HepG2 (cell line): ENCODE data around the gene LMTK2. TPM values are rescaled to one million over a fixed set of nuclear protein-coding genes. Genes with fewer than 3 reads are reported as not detected.

Experiments
- ATAC-seq: fragments of 200-7000 bp; cut with Tn5 transposase; 3 replicates; pipeline ENCODE4 v1.9.1; 2020; ENCODE audit warnings: mild to moderate bottlenecking, moderate library complexity
- BruUV-seq: library from RNA; stranded (reverse); fragments of 400-500 nt; replicated peaks from 2 replicates; lab custom pipeline; 2021; lab: Mats Ljungman, UMichigan
- CTCF ChIA-PET: fragments of 300-600 bp; formaldehyde crosslinking; extraction: SDS; loops from one replicate; lab custom pipeline; 2021; ENCODE audit warnings: low total read pairs, inconsistent platforms, low intra/inter-chr PET ratio; lab: Yijun Ruan, JAX
- POLR2A ChIA-PET: fragments of 350-600 bp; sonication (Branson Sonifier 250); formaldehyde crosslinking; loops from one replicate; lab custom pipeline; 2020; ENCODE audit warnings: antibody characterized with exemption, inconsistent platforms; lab: Yijun Ruan, JAX
- DNase-seq: peaks from one replicate; pipeline ENCODE4 v3.0.0-alpha.2; 2015; ENCODE audit warnings: low spot score
- FAIRE-seq: peaks from 3 replicates; lab custom pipeline; 2011; peaks lifted over from hg19 to GRCh38; lab: Jason Lieb, UNC
- H2AFZ ChIP-seq: one replicate; pipeline ENCODE4 v1.6.1; 2011; ENCODE audit warnings: low read length, inconsistent platforms
- H3K27ac ChIP-seq: fragments of 300-600 bp; 3 replicates; pipeline ENCODE4 v1.8.0; 2011; ENCODE audit warnings: mixed run types, mild to moderate bottlenecking, mixed read lengths, low read length, inconsistent platforms; ENCODE audit not compliant: insufficient read depth; ENCODE audit errors: extremely low read length
- H3K27me3 ChIP-seq, 2 experiments: fragments of 200-600 bp in 1 of 2; 2 replicates in 1 of 2; 3 replicates in 1 of 2; pipeline versions ENCODE4 v1.6.0 to v1.8.0; 2011; ENCODE audit warnings: low read length in 2 of 2, mild to moderate bottlenecking in 2 of 2, moderate library complexity in 2 of 2, inconsistent platforms in 1 of 2; ENCODE audit not compliant: insufficient read depth in 2 of 2, control insufficient read depth in 1 of 2
- H3K36me3 ChIP-seq, 2 experiments: fragments of 200-600 bp in 1 of 2; replicated peaks in 1 of 2; 2 replicates in 1 of 2; 3 replicates in 1 of 2; pipeline versions ENCODE4 v1.5.1 to v1.8.0; 2011; ENCODE audit warnings: low read length in 2 of 2, inconsistent platforms in 1 of 2; ENCODE audit not compliant: insufficient read depth in 2 of 2, control insufficient read depth in 1 of 2
- H3K4me1 ChIP-seq: 2 replicates; pipeline ENCODE4 v1.5.1; 2012; ENCODE audit warnings: low read length, inconsistent platforms; ENCODE audit not compliant: insufficient read depth
- H3K4me2 ChIP-seq: 2 replicates; pipeline ENCODE4 v1.6.0; 2011; ENCODE audit warnings: low read depth, low read length, inconsistent platforms
- H3K4me3 ChIP-seq, 3 experiments: fragments of 200-600 bp in 1 of 3; sonication (generic), shearing (Covaris generic) in 1 of 3; replicated peaks in 1 of 3; 2 replicates each; pipeline ENCODE4 v1.5.1; 2011 to 2016; ENCODE audit warnings: low read length in 3 of 3, inconsistent platforms in 2 of 3, low read depth in 2 of 3, mild to moderate bottlenecking in 2 of 3, control low read depth in 1 of 3, mixed read lengths in 1 of 3; ENCODE audit not compliant: insufficient read depth in 1 of 3
- H3K79me2 ChIP-seq: one replicate; pipeline ENCODE4 v1.6.1; 2011; ENCODE audit warnings: low read length, inconsistent platforms; ENCODE audit not compliant: insufficient read depth
- H3K9ac ChIP-seq: 2 replicates; pipeline ENCODE4 v1.6.0; 2011; ENCODE audit warnings: mild to moderate bottlenecking, low read depth, low read length, inconsistent platforms; ENCODE audit not compliant: insufficient read depth
- H3K9me3 ChIP-seq: 2 replicates; pipeline ENCODE4 v1.5.1; 2012; ENCODE audit warnings: mild to moderate bottlenecking, low read length
- H4K20me1 ChIP-seq: 2 replicates; pipeline ENCODE4 v1.6.0; 2011; ENCODE audit warnings: inconsistent platforms, mild to moderate bottlenecking, low read length, moderate library complexity; ENCODE audit not compliant: insufficient read depth
- AGO2 ChIP-seq: fragments of 200-400 bp; formaldehyde crosslinking; optimal IDR thresholded peaks from 2 replicates; pipeline ENCODE3; 2017; ENCODE audit warnings: mild to moderate bottlenecking, low read depth, low read length, moderate library complexity
- CBFB ChIP-seq: sonication (generic); formaldehyde crosslinking; IDR thresholded peaks from 2 replicates; pipeline ENCODE4 v1.4.0; 2020; ENCODE audit warnings: missing genetic modification reagents
- CBX5 ChIP-seq: sonication (generic); formaldehyde crosslinking; IDR thresholded peaks from 2 replicates; pipeline ENCODE4 v1.4.0; 2020; ENCODE audit warnings: missing genetic modification reagents, borderline replicate concordance
- CENPT ChIP-seq: sonication (generic); formaldehyde crosslinking; IDR thresholded peaks from 2 replicates; pipeline ENCODE4 v1.8.0; 2022; ENCODE audit warnings: low read depth, mild to moderate bottlenecking, moderate library complexity, missing genetic modification reagents
- FLYWCH1 ChIP-seq: sonication (generic); formaldehyde crosslinking; IDR thresholded peaks from 2 replicates; pipeline ENCODE4 v1.8.1; 2023; ENCODE audit warnings: mild to moderate bottlenecking, missing genetic modification reagents
- MXD1 ChIP-seq: sonication (generic); formaldehyde crosslinking; IDR thresholded peaks from 2 replicates; pipeline ENCODE4 v1.4.0; 2020; ENCODE audit warnings: mild to moderate bottlenecking, missing genetic modification reagents
- SNAI1 ChIP-seq: sonication (generic); formaldehyde crosslinking; IDR thresholded peaks from 2 replicates; pipeline ENCODE4 v1.5.0; 2020; ENCODE audit warnings: mild to moderate bottlenecking, missing genetic modification reagents, borderline replicate concordance
- SRSF1 ChIP-seq: fragments of 200-400 bp; formaldehyde crosslinking; optimal IDR thresholded peaks from 2 replicates; pipeline ENCODE3; 2017; ENCODE audit warnings: mild to moderate bottlenecking, low read depth, low read length, moderate library complexity
- TRAFD1 ChIP-seq: sonication (generic); formaldehyde crosslinking; IDR thresholded peaks from 2 replicates; pipeline ENCODE4 v1.5.1; 2020; ENCODE audit warnings: missing genetic modification reagents, mild to moderate bottlenecking, borderline replicate concordance
- XBP1 ChIP-seq: sonication (generic); formaldehyde crosslinking; IDR thresholded peaks from 2 replicates; pipeline ENCODE4 v1.5.0; 2020; ENCODE audit warnings: missing genetic modification reagents
- ZBTB33 ChIP-seq: sonication (generic); formaldehyde crosslinking; IDR thresholded peaks from 2 replicates; pipeline ENCODE4 v1.4.0; 2020; ENCODE audit warnings: missing genetic modification reagents
- ZNF138 ChIP-seq: sonication (generic); formaldehyde crosslinking; IDR thresholded peaks from 2 replicates; pipeline ENCODE4 v1.5.0; 2020; ENCODE audit warnings: mild to moderate bottlenecking, low read depth, missing genetic modification reagents
- ZNF720 ChIP-seq: sonication (generic); formaldehyde crosslinking; IDR thresholded peaks from 2 replicates; pipeline ENCODE4 v1.4.0; 2020; ENCODE audit warnings: missing genetic modification reagents
- WGBS: methylation state at CpG from one replicate; pipeline ENCODE4 v1.1.6; 2017; ENCODE audit warnings: low lambda C conversion rate; 5-methylcytosine and 5-hydroxymethylcytosine counted together
- in situ Hi-C: cut with HindIII; loops from 2 replicates; pipeline ENCODE4 v1.10.0; 2017; ENCODE audit warnings: low pct_unique_long_range_greater_than_20kb; ENCODE audit not compliant: extremely low pct_ligation_motif_present
- intact Hi-C: fragments of 100-400 bp; cut with micrococcal nuclease; formaldehyde crosslinking; loops from one replicate; pipeline ENCODE4 v1.10.0; 2022; ENCODE audit not compliant: unreplicated experiment
- polyA plus RNA-seq, 8 experiments: library from polyadenylated mRNA; depleted of rRNA in 3 of 8; stranded (reverse) in 7 of 8; unstranded in 1 of 8; fragments of >200 nt; fragmentation: Illumina TruSeq in 4 of 8; extraction: Trizol in 4 of 8; gene quantifications; 2 replicates each; pipeline versions ENCODE4 v1.2.1 to v1.2.3, GENCODE V29; 2011 to 2016; ENCODE audit warnings: low read depth in 4 of 8, missing spikeins in 1 of 8, mixed read lengths in 1 of 8; ENCODE audit not compliant: insufficient read depth in 1 of 8
- total RNA-seq, 5 experiments: library from RNA; depleted of rRNA; stranded (reverse); fragments of >200 nt; fragmentation: Illumina TruSeq; extraction: Trizol; gene quantifications; 2 replicates each; pipeline ENCODE4 v1.2.3, GENCODE V29; 2016; ENCODE audit warnings: low read depth in 1 of 5

The LMTK2 gene
- total and polyA plus RNA-seq, 2 of the 13 experiments (the other 11 are each of a cell fraction or from before 2014, with no cell fraction given), result 9.5 to 11.7 TPM

- no peaks in the 10 kb centered on the region for H4K20me1 ChIP-seq
- no TSS peak for BruUV-seq
- no peaks in the 10 kb centered on the region for H3K9me3 ChIP-seq
- H3K27ac ChIP-seq, result no peak overlapping the region
- no peaks in the 10 kb centered on the region for H3K79me2 ChIP-seq
- no peak overlapping the region for H3K4me3 ChIP-seq
- peaks cover 5 to 14% of the 10 kb centered on the region in 2 experiments; a peak in 4 of 5 replicates for H3K36me3 ChIP-seq
- no peaks in the 10 kb centered on the region for H3K27me3 ChIP-seq
- H2AFZ ChIP-seq, result no peak overlapping the region
- ChIA-PET CTCF (no interaction called here), POLR2A (interaction anchor here (1.0 kb wide), 1 partner anchor 174 kb away, joined by 3 read pairs; no protein-coding TSS in a partner anchor)
- no peak overlapping the region for H3K9ac ChIP-seq
- no peak overlapping the region for H3K4me2 ChIP-seq
- TF ChIP-seq AGO2 (peak; percentile 71), ZNF720 (CRISPR knock-in tag) (no peak), ZBTB33 (CRISPR knock-in tag) (peak; percentile 67), ZNF138 (CRISPR knock-in tag) (no peak)
- 91% methylated on average over 40 of the region's 49 CpGs for WGBS
- in situ Hi-C loops, result no loop called here
- DNase-seq, result no peak
- ATAC-seq, result no peak
- intact Hi-C loops, result no loop called here
- peaks cover 17% of the 10 kb centered on the region for H3K4me1 ChIP-seq
- no peak for FAIRE-seq
Observed at GRCh38 chr7:98210513-98211220, 104.0 kb downstream of the LMTK2 start.

GRCh38 chr7:98211221-98211675 lies 104.6 kb downstream of the LMTK2 start, which contains the start of gene BHLHA15:
Gene BHLHA15 (plus strand): TSS chr7:98211439. CDS start chr7:98212310, 871 bp downstream.
- 17% methylated on average over 1 of the region's 45 CpGs for WGBS
- in situ Hi-C loops, result no loop called here
- Histone ChIP-seq H3K4me2 (peak within 1 kb of the TSS; percentile 72), H3K27me3 (no peaks in the 10 kb centered on the region), H3K9me3 (no peaks in the 10 kb centered on the region), H3K27ac (peak within 1 kb of the TSS; percentile 69), H3K4me1 (peaks cover 17% of the 10 kb centered on the region), H2AFZ (no peak within 1 kb of the TSS), H3K36me3 (peaks cover 3 to 9% of the 10 kb centered on the region in 2 experiments; a peak in 4 of 5 replicates), H4K20me1 (no peaks in the 10 kb centered on the region), H3K9ac (peak within 1 kb of the TSS; percentile 67), H3K79me2 (no peaks in the 10 kb centered on the region), H3K4me3 (peak within 1 kb of the TSS; percentile 42 to 73 (median 66))
- DNase-seq (peak; percentile 24), FAIRE-seq (no peak), ATAC-seq (peak; percentile 67)
- intact Hi-C loops, result no loop called here
- ChIA-PET POLR2A (interaction anchor here (1.0 kb wide), 2 partner anchors 175 to 207 kb away, joined by 3 read pairs; no protein-coding TSS in a partner anchor), CTCF (no interaction called here)
- BruUV-seq, result no TSS peak
- 0 out of 2 replicates have a peak, but pooled peaks have one; percentile 44 for TF ChIP-seq CENPT (CRISPR knock-in tag)
- no peak for TF ChIP-seq SNAI1 (CRISPR knock-in tag)
- TF ChIP-seq CBFB (CRISPR knock-in tag), result no peak
- no peak for TF ChIP-seq FLYWCH1
- TF ChIP-seq MXD1 (CRISPR knock-in tag), result no peak
- no peak for TF ChIP-seq CBX5 (CRISPR knock-in tag)
- no peak for TF ChIP-seq TRAFD1
- no peak for TF ChIP-seq XBP1 (CRISPR knock-in tag)
- peak; percentile 0 for TF ChIP-seq SRSF1
